ENCODE measurements around the gene ZG16B.

ZG16B gene

GRCh38 chr16:2825906-2826305 lies 4.2 kb upstream of the ZG16B start:
- DNase-seq = no peak

- DNase-seq = no peak
These were observed 3.3 kb upstream of the ZG16B start for GRCh38 chr16:2826591-2827373.

GRCh38 chr16:2827374-2827791 lies 2.7 kb upstream of the ZG16B start:
- DNase-seq = no peak

GRCh38 chr16:2827831-2828520 lies 2.1 kb upstream of the ZG16B start:
- no peak for DNase-seq

GRCh38 chr16:2828521-2828840 lies 1.6 kb upstream of the ZG16B start:
- no peak for DNase-seq

- no peak for DNase-seq
These were observed 1.1 kb upstream of the ZG16B start for GRCh38 chr16:2828876-2829430.

- no peak for DNase-seq
These were observed 222 bp downstream of the ZG16B start for GRCh38 chr16:2830355-2830695.

- DNase-seq = no peak
These were observed 1.1 kb downstream of the ZG16B start for GRCh38 chr16:2831203-2831602.

- DNase-seq = no peak
These were observed 3.7 kb downstream of the ZG16B start for GRCh38 chr16:2833776-2834175.

GRCh38 chr16:2834968-2835367 lies 4.9 kb downstream of the ZG16B start:
- DNase-seq = no peak

GRCh38 chr16:2835638-2836493 lies 5.8 kb downstream of the ZG16B start:
- no peak for DNase-seq

- DNase-seq = no peak
These were observed 6.8 kb downstream of the ZG16B start for GRCh38 chr16:2836646-2837508.

- no peak for DNase-seq
These were observed 8.8 kb downstream of the ZG16B start for GRCh38 chr16:2838928-2839327.

- no peak for DNase-seq
These were observed 9.7 kb downstream of the ZG16B start for GRCh38 chr16:2839650-2840450.

- DNase-seq = no peak
These were observed 10.8 kb downstream of the ZG16B start for GRCh38 chr16:2840914-2841313.

GRCh38 chr16:2841606-2842339 lies 11.7 kb downstream of the ZG16B start:
- DNase-seq = no peak

- no peak for DNase-seq
These were observed 12.4 kb downstream of the ZG16B start for GRCh38 chr16:2842340-2843000.

- no peak for DNase-seq
These were observed 13.4 kb downstream of the ZG16B start for GRCh38 chr16:2843526-2843925.

- no peak for DNase-seq
These were observed 15.0 kb downstream of the ZG16B start for GRCh38 chr16:2845116-2845515.

Measured in cortex of kidney (tissue), 1 donor.